Measurements from ENCODE around the gene TTLL12.

TTLL12 gene

DNA sequence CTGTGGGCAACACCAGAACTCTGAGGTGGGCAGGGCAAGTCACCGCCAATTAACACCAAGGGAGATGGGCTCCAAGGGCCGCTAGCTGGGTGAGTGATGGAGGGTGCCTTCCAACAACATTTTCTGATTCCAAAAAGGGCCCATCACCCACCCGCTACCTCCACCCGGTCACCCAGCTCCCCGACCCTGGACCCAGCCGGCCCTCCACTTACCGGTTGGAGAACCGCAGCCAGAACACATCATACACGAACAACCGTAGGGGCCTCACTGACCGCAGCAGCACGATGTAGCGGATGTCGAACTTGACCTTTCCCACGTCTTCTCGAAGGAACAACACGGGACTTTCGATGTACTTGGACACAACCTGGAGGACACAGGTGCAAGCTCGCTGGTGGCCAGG, 14.7 kb downstream of the TTLL12 start:
- Histone ChIP-seq H3K4me2 (ENCODE audit: low read length) (no peak overlapping the region), H3K9me2 (replicated peaks; ENCODE audit: control insufficient read depth, low read length) (no peaks in the 10 kb centered on the region)

DNA sequence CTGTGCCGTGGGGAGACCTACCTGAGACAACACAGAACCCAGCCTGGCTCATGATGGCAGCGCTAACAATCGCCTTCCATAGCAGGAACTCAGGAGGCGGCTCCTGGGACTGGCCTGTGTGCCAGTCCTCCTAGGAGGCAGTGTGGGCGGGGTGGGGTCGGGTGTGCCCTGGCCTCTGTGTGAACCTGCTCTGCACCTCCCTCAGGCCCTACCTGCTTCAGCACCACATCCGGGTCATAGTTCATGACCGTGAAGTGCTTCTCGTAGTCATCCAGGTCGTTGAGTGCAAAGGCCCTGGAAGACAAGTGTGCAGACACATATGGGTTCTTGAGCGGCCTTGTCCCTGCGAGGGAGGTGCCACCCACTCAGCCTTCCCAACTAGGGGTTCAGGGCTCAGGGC, 15.3 kb downstream of the TTLL12 start:
- H3K79me2 ChIP-seq (ENCODE audit: control insufficient read depth, low read length), result no peaks in the 10 kb centered on the region
- no peak overlapping the region for H3K4me2 ChIP-seq (ENCODE audit: low read length)
- no peaks in the 10 kb centered on the region for H3K4me1 ChIP-seq (ENCODE audit: control insufficient read depth, low read length)
- H3K9me2 ChIP-seq (replicated peaks; ENCODE audit: control insufficient read depth, low read length), result no peaks in the 10 kb centered on the region
- H3F3A ChIP-seq (ENCODE audit: control insufficient read depth, insufficient read depth), result no peaks in the 10 kb centered on the region
- no peaks in the 10 kb centered on the region for H3K27me3 ChIP-seq (ENCODE audit: control insufficient read depth, low read length)
- H4K20me1 ChIP-seq (ENCODE audit: control insufficient read depth, insufficient read depth, low read depth, low read length), result no peaks in the 10 kb centered on the region
- no peak overlapping the region for H3K4me3 ChIP-seq (ENCODE audit: low read length)
- H3K9me3 ChIP-seq (ENCODE audit: control insufficient read depth, insufficient read depth, low read length), result no peaks in the 10 kb centered on the region
- H3K36me3 ChIP-seq (ENCODE audit: control insufficient read depth, low read length), result peaks cover 66% of the 10 kb centered on the region
- no peak overlapping the region for H3K27ac ChIP-seq (ENCODE audit: low read depth, low read length)
- TF ChIP-seq, protein P1, sequence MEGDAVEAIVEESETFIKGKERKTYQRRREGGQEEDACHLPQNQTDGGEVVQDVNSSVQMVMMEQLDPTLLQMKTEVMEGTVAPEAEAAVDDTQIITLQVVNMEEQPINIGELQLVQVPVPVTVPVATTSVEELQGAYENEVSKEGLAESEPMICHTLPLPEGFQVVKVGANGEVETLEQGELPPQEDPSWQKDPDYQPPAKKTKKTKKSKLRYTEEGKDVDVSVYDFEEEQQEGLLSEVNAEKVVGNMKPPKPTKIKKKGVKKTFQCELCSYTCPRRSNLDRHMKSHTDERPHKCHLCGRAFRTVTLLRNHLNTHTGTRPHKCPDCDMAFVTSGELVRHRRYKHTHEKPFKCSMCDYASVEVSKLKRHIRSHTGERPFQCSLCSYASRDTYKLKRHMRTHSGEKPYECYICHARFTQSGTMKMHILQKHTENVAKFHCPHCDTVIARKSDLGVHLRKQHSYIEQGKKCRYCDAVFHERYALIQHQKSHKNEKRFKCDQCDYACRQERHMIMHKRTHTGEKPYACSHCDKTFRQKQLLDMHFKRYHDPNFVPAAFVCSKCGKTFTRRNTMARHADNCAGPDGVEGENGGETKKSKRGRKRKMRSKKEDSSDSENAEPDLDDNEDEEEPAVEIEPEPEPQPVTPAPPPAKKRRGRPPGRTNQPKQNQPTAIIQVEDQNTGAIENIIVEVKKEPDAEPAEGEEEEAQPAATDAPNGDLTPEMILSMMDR (IDR thresholded peaks at IDR 0.05; ENCODE audit: low read depth, low read length, poor library complexity, severe bottlenecking), result no peak
- no peak for TF ChIP-seq EZH2phosphoT487 (IDR thresholded peaks at IDR 0.05; ENCODE audit: borderline replicate concordance, low read length)

More for the DNA sequence above, 14.7 kb downstream of the TTLL12 start:
- Histone ChIP-seq H3K27ac (ENCODE audit: low read depth, low read length) (no peak overlapping the region), H4K20me1 (ENCODE audit: control insufficient read depth, insufficient read depth, low read depth, low read length) (no peaks in the 10 kb centered on the region), H3K9me3 (ENCODE audit: control insufficient read depth, insufficient read depth, low read length) (no peaks in the 10 kb centered on the region), H3K4me3 (ENCODE audit: low read length) (no peak overlapping the region), H3K79me2 (ENCODE audit: control insufficient read depth, low read length) (no peaks in the 10 kb centered on the region), H3K4me1 (ENCODE audit: control insufficient read depth, low read length) (no peaks in the 10 kb centered on the region), H3K27me3 (ENCODE audit: control insufficient read depth, low read length) (no peaks in the 10 kb centered on the region), H3F3A (ENCODE audit: control insufficient read depth, insufficient read depth) (no peaks in the 10 kb centered on the region), H3K36me3 (ENCODE audit: control insufficient read depth, low read length) (peaks cover 70% of the 10 kb centered on the region)
- TF ChIP-seq, protein P1 (IDR thresholded peaks at IDR 0.05; ENCODE audit: low read depth, low read length, poor library complexity, severe bottlenecking), result no peak
- no peak for TF ChIP-seq EZH2phosphoT487 (IDR thresholded peaks at IDR 0.05; ENCODE audit: borderline replicate concordance, low read length)

DNA sequence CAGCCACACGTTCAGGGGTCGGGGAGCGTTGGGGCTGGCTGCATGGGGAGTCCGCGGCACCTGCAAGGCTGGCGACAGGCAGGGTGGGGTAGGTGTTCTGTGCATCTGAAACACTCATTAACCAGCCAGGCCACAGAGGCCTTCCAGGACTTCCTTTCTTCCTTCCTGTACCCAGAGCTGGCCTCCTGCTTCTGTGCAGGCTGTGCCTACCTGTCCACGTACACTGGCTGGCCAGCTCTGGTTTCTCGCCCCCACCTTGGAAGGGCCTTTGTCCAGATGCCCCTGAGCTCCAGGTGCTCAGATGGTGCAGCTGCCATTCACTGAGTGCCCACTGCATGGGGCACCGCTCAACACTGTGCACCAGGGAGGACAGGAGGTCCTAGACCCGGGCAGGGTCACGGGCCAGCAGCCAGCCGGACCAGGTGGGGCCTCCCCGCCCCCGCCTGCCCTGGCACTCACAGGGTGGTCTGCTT, 15.9 kb downstream of the TTLL12 start:
- Histone ChIP-seq H3K4me1 (ENCODE audit: control insufficient read depth, low read length) (no peaks in the 10 kb centered on the region), H3K4me2 (ENCODE audit: low read length) (no peak overlapping the region), H3K9me3 (ENCODE audit: control insufficient read depth, insufficient read depth, low read length) (no peaks in the 10 kb centered on the region), H3K79me2 (ENCODE audit: control insufficient read depth, low read length) (no peaks in the 10 kb centered on the region), H3K36me3 (ENCODE audit: control insufficient read depth, low read length) (peaks cover 64% of the 10 kb centered on the region), H3K9me2 (replicated peaks; ENCODE audit: control insufficient read depth, low read length) (no peaks in the 10 kb centered on the region), H3F3A (ENCODE audit: control insufficient read depth, insufficient read depth) (no peaks in the 10 kb centered on the region), H4K20me1 (ENCODE audit: control insufficient read depth, insufficient read depth, low read depth, low read length) (no peaks in the 10 kb centered on the region), H3K27me3 (ENCODE audit: control insufficient read depth, low read length) (no peaks in the 10 kb centered on the region), H3K27ac (ENCODE audit: low read depth, low read length) (no peak overlapping the region), H3K4me3 (ENCODE audit: low read length) (no peak overlapping the region)
- TF ChIP-seq, protein P1 (IDR thresholded peaks at IDR 0.05; ENCODE audit: low read depth, low read length, poor library complexity, severe bottlenecking), result no peak
- TF ChIP-seq EZH2phosphoT487 (IDR thresholded peaks at IDR 0.05; ENCODE audit: borderline replicate concordance, low read length), result no peak
